Stomach smooth muscle (tissue), 2 donors: ENCODE measurements around the gene BTBD16.

Source experiments
- H3K27ac ChIP-seq: one replicate; pipeline ENCODE4 v1.7.0; 2013; ENCODE audit warnings: mild to moderate bottlenecking, low read length, inconsistent platforms
- H3K27me3 ChIP-seq, 2 donors: one replicate each; pipeline ENCODE4 v1.7.0; 2013; ENCODE audit warnings: low read length in 2 of 2; ENCODE audit not compliant: insufficient read depth in 2 of 2, control insufficient read depth in 1 of 2
- H3K36me3 ChIP-seq, 2 donors: one replicate each; pipeline ENCODE4 v1.7.0; 2013; ENCODE audit warnings: low read length in 2 of 2; ENCODE audit not compliant: control insufficient read depth in 2 of 2, insufficient read depth in 2 of 2
- H3K4me1 ChIP-seq: one replicate; pipeline ENCODE4 v1.7.0; 2013; ENCODE audit warnings: low read length; ENCODE audit not compliant: control insufficient read depth, insufficient read depth
- H3K4me3 ChIP-seq, 2 donors: one replicate each; pipeline ENCODE4 v1.7.0; 2013; ENCODE audit warnings: low read length in 2 of 2
- H3K9ac ChIP-seq, 2 donors: one replicate each; pipeline ENCODE4 v1.7.0; 2013; ENCODE audit warnings: low read length in 2 of 2, mild to moderate bottlenecking in 1 of 2
- H3K9me3 ChIP-seq, 2 donors: one replicate each; pipeline ENCODE4 v1.7.0; 2013; ENCODE audit warnings: low read length in 2 of 2; ENCODE audit not compliant: control insufficient read depth in 2 of 2
- donor health status: healthy.
- donor health status: Pancreatic carcinoma.

BTBD16 gene

GRCh38 chr10:122347170-122347841 is 76.2 kb downstream of the BTBD16 start:
- Histone ChIP-seq H3K9me3 (no peaks in the 10 kb centered on the region), H3K27ac (no peak overlapping the region), H3K9ac (no peak overlapping the region), H3K36me3 (no peaks in the 10 kb centered on the region), H3K27me3 (no peaks in the 10 kb centered on the region), H3K4me3 (no peak overlapping the region), H3K4me1 (peaks cover 11% of the 10 kb centered on the region)

DNA sequence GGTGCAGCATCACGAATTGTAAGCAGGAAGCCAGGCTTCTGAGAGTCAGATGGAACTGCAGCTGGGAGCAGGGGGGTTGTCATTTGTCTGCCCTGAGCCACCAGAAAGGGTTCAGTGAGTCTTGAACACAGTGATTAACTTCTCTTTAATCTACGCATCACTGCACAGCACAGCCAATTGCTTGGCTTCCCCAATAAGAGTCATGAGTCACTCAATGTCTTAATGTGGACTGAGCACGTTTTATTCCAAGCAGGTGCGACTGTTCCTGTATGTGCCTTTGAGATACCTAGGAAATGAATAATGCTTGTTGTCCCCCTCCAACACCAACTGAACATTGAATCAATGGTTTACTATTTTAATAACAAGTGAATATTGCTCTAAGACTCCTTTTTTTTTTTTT is 77.4 kb downstream of the BTBD16 start:
- no peaks in the 10 kb centered on the region for H3K9me3 ChIP-seq
- H3K4me1 ChIP-seq, result peaks cover 4% of the 10 kb centered on the region
- H3K4me3 ChIP-seq, result no peak overlapping the region
- no peak overlapping the region for H3K9ac ChIP-seq
- no peaks in the 10 kb centered on the region for H3K36me3 ChIP-seq
- no peaks in the 10 kb centered on the region for H3K27me3 ChIP-seq
- no peak overlapping the region for H3K27ac ChIP-seq

DNA sequence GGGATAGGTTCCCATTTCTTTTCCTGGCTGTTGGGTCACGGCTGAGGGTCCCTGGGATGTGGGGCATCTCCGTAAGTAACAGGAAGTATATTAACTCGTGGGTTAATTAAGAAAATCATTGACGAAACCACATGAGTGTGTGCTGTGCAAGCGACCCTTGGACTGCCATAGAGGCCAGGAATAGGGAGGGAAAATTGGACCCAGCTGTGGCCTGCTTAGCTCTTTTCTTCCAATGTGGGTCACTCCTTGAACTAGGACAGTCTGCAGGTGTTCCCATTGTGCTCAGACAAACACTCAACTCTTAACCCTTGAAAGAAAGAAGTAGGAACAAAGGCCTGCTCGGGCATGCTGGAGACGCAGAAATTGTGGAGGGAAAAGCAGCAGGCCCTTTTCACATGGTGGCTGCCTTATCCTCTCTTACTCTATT is 77.9 kb downstream of the BTBD16 start:
- no peak overlapping the region for H3K4me3 ChIP-seq
- no peaks in the 10 kb centered on the region for H3K27me3 ChIP-seq
- H3K36me3 ChIP-seq, result no peaks in the 10 kb centered on the region
- H3K27ac ChIP-seq, result no peak overlapping the region
- peaks cover 4% of the 10 kb centered on the region for H3K4me1 ChIP-seq
- no peaks in the 10 kb centered on the region for H3K9me3 ChIP-seq
- H3K9ac ChIP-seq, result no peak overlapping the region

DNA sequence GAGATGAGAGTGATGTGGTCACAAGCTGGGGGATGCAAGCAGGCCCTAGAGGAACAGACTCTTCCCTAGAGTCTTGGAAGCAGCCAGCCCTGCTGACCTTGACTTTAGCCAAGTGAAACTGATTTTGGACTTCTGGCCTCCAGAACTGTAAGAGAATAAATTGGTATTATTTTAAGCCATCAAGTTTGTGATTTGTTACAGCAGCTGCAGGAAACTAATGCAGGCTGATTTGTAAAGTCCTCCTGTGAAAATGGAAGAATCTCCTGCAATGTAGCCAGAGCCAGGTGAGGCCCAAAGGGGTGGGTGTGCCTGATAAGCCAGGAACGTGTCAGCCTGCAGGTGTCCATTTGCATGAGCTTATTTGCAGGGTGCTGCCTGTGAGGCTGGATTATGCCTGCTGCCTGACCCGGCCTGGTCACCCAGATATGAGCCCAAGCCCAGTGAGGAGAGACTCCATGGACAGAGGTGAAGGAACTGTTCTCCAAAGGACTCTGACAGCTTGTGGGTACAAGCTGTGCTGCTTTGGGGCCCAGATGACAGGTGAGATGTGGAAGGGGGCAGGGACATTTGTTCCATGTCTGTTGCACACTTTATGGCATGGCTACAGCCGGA is 78.8 kb downstream of the BTBD16 start:
- Histone ChIP-seq H3K27ac (no peak overlapping the region), H3K9ac (no peak overlapping the region), H3K9me3 (no peaks in the 10 kb centered on the region), H3K27me3 (no peaks in the 10 kb centered on the region), H3K36me3 (no peaks in the 10 kb centered on the region), H3K4me3 (no peak overlapping the region), H3K4me1 (peaks cover 2% of the 10 kb centered on the region)

DNA sequence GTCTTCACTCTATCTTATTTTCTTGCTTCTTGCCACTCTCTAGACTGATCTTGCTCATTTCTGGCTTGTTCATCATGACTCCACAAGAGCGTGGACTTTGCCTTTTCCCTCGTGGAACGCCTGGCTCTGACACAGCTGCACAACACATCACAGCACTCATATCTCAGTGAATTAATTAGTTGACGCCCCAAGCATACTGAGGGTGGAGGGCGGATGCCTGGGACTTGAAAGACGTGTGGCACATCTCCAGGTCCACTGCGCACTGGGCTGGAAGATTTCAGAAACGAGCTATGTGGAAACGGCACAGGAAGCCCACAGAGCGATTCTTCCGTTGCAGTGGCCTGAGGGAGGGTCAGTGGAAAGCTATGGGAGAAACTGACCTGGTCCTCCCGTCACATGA is 79.8 kb downstream of the BTBD16 start:
- no peaks in the 10 kb centered on the region for H3K4me1 ChIP-seq

DNA sequence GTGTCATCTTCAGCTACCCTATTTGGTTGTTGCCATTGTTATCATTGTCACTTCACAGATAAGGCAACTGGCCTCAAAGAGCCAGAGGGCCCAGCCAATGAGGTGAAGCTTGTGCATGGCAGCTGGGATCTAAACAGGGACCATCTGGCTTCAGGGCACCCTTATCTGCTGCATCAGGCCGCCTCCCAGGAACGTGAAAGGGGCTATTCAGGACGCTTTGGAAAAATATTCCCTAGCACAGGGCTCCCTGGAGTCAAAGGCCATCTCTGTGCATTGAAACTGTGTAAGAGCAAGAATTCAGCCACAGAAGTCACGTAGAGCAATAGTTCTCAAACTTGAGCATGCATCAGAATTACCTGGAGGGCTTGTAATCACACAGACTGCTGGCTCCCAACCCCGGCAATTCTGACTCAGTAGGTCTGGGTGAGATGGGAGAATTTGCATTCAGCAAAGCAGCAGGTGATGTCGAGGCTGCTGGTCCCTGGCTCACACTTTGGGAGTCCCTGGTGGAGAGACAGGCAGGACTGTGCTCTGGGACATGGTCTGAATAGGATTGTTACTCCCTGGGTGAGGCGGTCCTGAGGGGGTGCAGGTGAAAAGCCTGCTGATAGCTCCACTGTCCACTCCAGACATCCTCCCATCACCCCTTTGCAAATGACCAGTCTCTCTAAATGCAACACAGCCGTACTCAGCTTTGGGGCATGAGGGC is 81.9 kb downstream of the BTBD16 start:
- H3K9me3 ChIP-seq, result no peaks in the 10 kb centered on the region
- H3K36me3 ChIP-seq, result no peaks in the 10 kb centered on the region
- H3K27me3 ChIP-seq, result no peaks in the 10 kb centered on the region
- no peaks in the 10 kb centered on the region for H3K4me1 ChIP-seq
- no peak overlapping the region for H3K27ac ChIP-seq
- H3K9ac ChIP-seq, result no peak overlapping the region
- no peak overlapping the region for H3K4me3 ChIP-seq

More for the DNA sequence above, 79.8 kb downstream of the BTBD16 start:
- Histone ChIP-seq H3K9me3 (no peaks in the 10 kb centered on the region), H3K27me3 (no peaks in the 10 kb centered on the region), H3K27ac (no peak overlapping the region), H3K9ac (no peak overlapping the region), H3K36me3 (no peaks in the 10 kb centered on the region), H3K4me3 (no peak overlapping the region)

DNA sequence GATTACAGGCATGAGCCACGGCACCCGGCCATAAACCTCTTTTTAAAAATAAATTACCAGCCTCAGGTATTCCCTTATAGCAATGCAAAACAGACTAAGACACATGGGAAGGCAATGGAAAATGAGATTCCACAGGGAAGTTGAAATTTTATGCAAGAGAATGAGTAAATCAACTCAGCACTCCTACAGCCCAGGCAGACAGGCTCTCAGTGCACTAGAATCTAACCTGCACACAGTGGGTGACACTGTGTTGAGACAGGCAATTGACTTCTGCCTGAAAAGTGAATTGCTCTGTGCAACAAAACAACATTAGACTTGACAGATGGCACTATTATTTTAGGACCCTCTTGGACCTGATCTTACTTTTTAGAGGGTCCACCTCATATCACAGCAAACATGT is 83.3 kb downstream of the BTBD16 start:
- Histone ChIP-seq H3K4me3 (no peak overlapping the region), H3K4me1 (no peaks in the 10 kb centered on the region), H3K9ac (no peak overlapping the region), H3K36me3 (no peaks in the 10 kb centered on the region), H3K9me3 (peaks cover 0 to 3% of the 10 kb centered on the region in 2 donors), H3K27me3 (no peaks in the 10 kb centered on the region), H3K27ac (no peak overlapping the region)

- Histone ChIP-seq H3K36me3 (no peaks in the 10 kb centered on the region), H3K4me3 (no peak overlapping the region), H3K4me1 (no peaks in the 10 kb centered on the region), H3K9me3 (peaks cover 0 to 3% of the 10 kb centered on the region in 2 donors), H3K27me3 (no peaks in the 10 kb centered on the region), H3K27ac (no peak overlapping the region), H3K9ac (no peak overlapping the region)
Measured at GRCh38 chr10:122357685-122358084, 86.6 kb downstream of the BTBD16 start.

- H3K27me3 ChIP-seq, result no peaks in the 10 kb centered on the region
- H3K4me1 ChIP-seq, result peaks cover 12% of the 10 kb centered on the region
- H3K36me3 ChIP-seq, result no peaks in the 10 kb centered on the region
- H3K9me3 ChIP-seq, result peaks cover 0 to 3% of the 10 kb centered on the region in 2 donors
- H3K27ac ChIP-seq, result no peak overlapping the region
- no peak overlapping the region for H3K4me3 ChIP-seq
- no peak overlapping the region for H3K9ac ChIP-seq
Measured at GRCh38 chr10:122359621-122360020, 88.5 kb downstream of the BTBD16 start.

DNA sequence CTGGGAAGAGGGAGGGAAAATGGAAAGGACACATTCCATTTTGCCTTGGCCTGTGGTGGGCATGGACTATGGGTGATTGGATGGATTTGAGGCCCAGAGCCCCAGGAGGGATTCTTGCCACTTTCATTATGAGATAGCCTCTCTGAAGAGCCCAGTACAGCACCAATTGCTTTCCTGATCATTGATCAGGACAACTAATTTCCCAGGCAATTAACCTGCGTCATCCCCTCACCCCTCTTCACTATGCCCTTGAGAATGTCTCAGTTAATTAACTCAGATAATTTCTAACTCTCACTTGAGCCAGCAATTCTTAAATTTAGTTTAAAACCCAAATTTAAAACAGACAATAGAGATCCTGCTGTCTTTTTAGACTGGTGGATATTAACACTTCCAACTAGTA is 90.0 kb downstream of the BTBD16 start:
- peaks cover 13% of the 10 kb centered on the region for H3K4me1 ChIP-seq
- H3K27me3 ChIP-seq, result no peaks in the 10 kb centered on the region
- no peak overlapping the region for H3K4me3 ChIP-seq
- peaks cover 0 to 3% of the 10 kb centered on the region in 2 donors for H3K9me3 ChIP-seq
- no peak overlapping the region for H3K9ac ChIP-seq
- no peak overlapping the region for H3K27ac ChIP-seq
- H3K36me3 ChIP-seq, result no peaks in the 10 kb centered on the region
